Loucy (cell line): Measurements from ENCODE around the gene TJP3.

Experiments
- H2AFZ ChIP-seq: fragments of 200-600 bp; sonication (generic); 2 replicates; pipeline ENCODE4 v1.6.0; 2016; ENCODE audit warnings: antibody characterized with exemption, mild to moderate bottlenecking, low read length, moderate library complexity
- H3F3A ChIP-seq: fragments of 200-600 bp; 2 replicates; pipeline ENCODE4 v1.6.0; 2016; ENCODE audit warnings: antibody characterized with exemption, low read depth, mild to moderate bottlenecking
- H3K27me3 ChIP-seq: fragments of 200-600 bp; sonication (generic); 2 replicates; pipeline ENCODE4 v1.6.1; 2014; ENCODE audit warnings: low read length, mild to moderate bottlenecking; ENCODE audit not compliant: insufficient read depth, poor library complexity, severe bottlenecking
- H3K36me3 ChIP-seq: fragments of 200-600 bp; sonication (generic); 2 replicates; pipeline ENCODE4 v1.6.1; 2016; ENCODE audit warnings: low read length; ENCODE audit not compliant: insufficient read depth
- H3K4me1 ChIP-seq: fragments of 200-600 bp; sonication (generic); 2 replicates; pipeline ENCODE4 v1.5.1; 2014; ENCODE audit warnings: low read length, mild to moderate bottlenecking; ENCODE audit not compliant: insufficient read depth, poor library complexity, severe bottlenecking
- H3K4me2 ChIP-seq: fragments of 200-600 bp; sonication (generic); 2 replicates; pipeline ENCODE4 v1.6.0; 2014; ENCODE audit warnings: antibody characterized with exemption, low read length, low read depth, mild to moderate bottlenecking; ENCODE audit not compliant: poor library complexity, severe bottlenecking
- H3K4me3 ChIP-seq: fragments of 200-600 bp; sonication (generic); 2 replicates; pipeline ENCODE4 v1.5.1; 2014; ENCODE audit warnings: low read length, mild to moderate bottlenecking, mixed read lengths; ENCODE audit not compliant: poor library complexity, severe bottlenecking
- H3K79me2 ChIP-seq: fragments of 200-600 bp; sonication (generic); 2 replicates; pipeline ENCODE4 v1.6.1; 2014; ENCODE audit warnings: low read length; ENCODE audit not compliant: insufficient read depth
- H3K9ac ChIP-seq: fragments of 200-600 bp; sonication (generic); 2 replicates; pipeline ENCODE4 v1.6.0; 2014; ENCODE audit warnings: mild to moderate bottlenecking, low read depth, low read length, moderate library complexity; ENCODE audit not compliant: poor library complexity, severe bottlenecking
- H3K9me2 ChIP-seq: fragments of 200-600 bp; sonication (generic); replicated peaks from 2 replicates; pipeline ENCODE4 v1.6.1; 2016; ENCODE audit warnings: low read depth, low read length, mixed read lengths
- H3K9me3 ChIP-seq: fragments of 200-600 bp; sonication (generic); 2 replicates; pipeline ENCODE4 v1.6.1; 2014; ENCODE audit warnings: mild to moderate bottlenecking, antibody characterized with exemption, low read length, low read depth; ENCODE audit not compliant: insufficient read depth
- H4K20me1 ChIP-seq: fragments of 200-600 bp; sonication (generic); 2 replicates; pipeline ENCODE4 v1.6.0; 2014; ENCODE audit warnings: antibody characterized with exemption, low read length, mild to moderate bottlenecking; ENCODE audit not compliant: insufficient read depth, poor library complexity, severe bottlenecking
- CTCF ChIP-seq: fragments of 200-600 bp; sonication (generic); conservative IDR thresholded peaks from 2 replicates; pipeline ENCODE4 v1.5.1; 2014; ENCODE audit warnings: mild to moderate bottlenecking, antibody characterized with exemption, low read length
- EZH2phosphoT487 ChIP-seq: fragments of 200-600 bp; IDR thresholded peaks from 2 replicates; pipeline ENCODE4 v1.6.1; 2018; ENCODE audit warnings: antibody characterized with exemption, mild to moderate bottlenecking, moderate library complexity, borderline replicate concordance

Gene TJP3

GRCh38 chr19:3696660-3696995 is 11.6 kb upstream of the TJP3 start:
- no peak for TF ChIP-seq EZH2phosphoT487
- no peak for TF ChIP-seq CTCF
- Histone ChIP-seq H3K79me2 (peaks cover 29% of the 10 kb centered on the region), H3K36me3 (no peaks in the 10 kb centered on the region), H3K9ac (no peak overlapping the region), H3K4me2 (no peak overlapping the region), H4K20me1 (peaks cover 42% of the 10 kb centered on the region), H3K4me3 (no peak overlapping the region), H3K9me2 (no peaks in the 10 kb centered on the region), H3K4me1 (peaks cover 15% of the 10 kb centered on the region), H3F3A (no peaks in the 10 kb centered on the region), H2AFZ (no peak overlapping the region), H3K27me3 (no peaks in the 10 kb centered on the region), H3K9me3 (no peaks in the 10 kb centered on the region)

- H3K79me2 ChIP-seq = peaks cover 29% of the 10 kb centered on the region
- H4K20me1 ChIP-seq = peaks cover 37% of the 10 kb centered on the region
- no peaks in the 10 kb centered on the region for H3K9me2 ChIP-seq
These were observed 11.1 kb upstream of the TJP3 start for GRCh38 chr19:3697094-3697493.

DNA sequence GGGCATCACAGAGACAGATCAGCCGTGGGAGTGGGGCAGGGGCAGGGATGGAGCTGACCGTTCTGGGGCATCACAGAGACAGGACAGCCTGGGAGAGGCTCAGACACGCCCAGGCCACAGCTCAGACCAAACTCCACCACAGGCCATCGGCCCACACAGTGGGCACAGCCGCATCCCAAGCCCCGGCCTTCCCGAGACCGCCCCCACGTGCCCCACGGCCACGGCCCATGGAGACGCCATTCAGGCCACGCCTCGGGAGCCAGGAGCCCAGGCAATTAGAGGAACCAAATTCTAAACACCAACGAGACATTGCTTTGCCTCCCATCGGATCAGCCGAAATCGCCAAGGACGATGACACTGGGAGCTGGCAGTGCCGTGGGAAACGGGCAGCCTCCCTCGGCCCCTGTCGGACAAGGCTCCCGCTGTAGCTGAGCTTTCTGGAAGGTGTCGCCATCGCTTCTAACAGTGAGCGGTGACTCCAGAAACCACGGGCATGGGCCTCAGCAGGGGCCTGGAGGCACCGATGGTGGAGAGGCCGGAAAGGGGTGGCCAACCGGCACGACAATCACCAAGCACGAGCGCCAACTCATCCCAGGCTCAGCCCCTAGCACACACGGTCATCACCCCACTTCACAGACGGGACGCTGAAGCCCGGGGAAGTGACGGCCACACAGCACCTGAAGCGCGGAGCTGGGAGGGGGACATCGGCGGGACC is 10.4 kb upstream of the TJP3 start:
- no peaks in the 10 kb centered on the region for H3K9me3 ChIP-seq
- H2AFZ ChIP-seq = no peak overlapping the region
- no peaks in the 10 kb centered on the region for H3K27me3 ChIP-seq
- H3K36me3 ChIP-seq = no peaks in the 10 kb centered on the region
- no peaks in the 10 kb centered on the region for H3K9me2 ChIP-seq
- H3K4me2 ChIP-seq = peak overlapping the region; percentile 64
- peaks cover 32% of the 10 kb centered on the region for H4K20me1 ChIP-seq
- peaks cover 14% of the 10 kb centered on the region for H3K4me1 ChIP-seq
- H3K9ac ChIP-seq = peak overlapping the region; percentile 4
- peak overlapping the region; percentile 34 for H3K4me3 ChIP-seq
- TF ChIP-seq CTCF (no peak), EZH2phosphoT487 (no peak)
- peaks cover 29% of the 10 kb centered on the region for H3K79me2 ChIP-seq
- H3F3A ChIP-seq = no peaks in the 10 kb centered on the region

More at GRCh38 chr19:3697094-3697493, 11.1 kb upstream of the TJP3 start:
- H3K9me3 ChIP-seq = no peaks in the 10 kb centered on the region
- H3K4me1 ChIP-seq = peaks cover 14% of the 10 kb centered on the region
- H3F3A ChIP-seq = no peaks in the 10 kb centered on the region
- H3K27me3 ChIP-seq = no peaks in the 10 kb centered on the region
- no peak overlapping the region for H3K9ac ChIP-seq
- no peak overlapping the region for H3K4me3 ChIP-seq
- no peak for TF ChIP-seq CTCF
- H2AFZ ChIP-seq = no peak overlapping the region
- no peaks in the 10 kb centered on the region for H3K36me3 ChIP-seq
- H3K4me2 ChIP-seq = no peak overlapping the region
